MM.1S (cell line): ENCODE results near the gene COL27A1.

ENCODE experiments used
- DNase-seq: peaks from one replicate; pipeline ENCODE4 v3.0.0-alpha.2; 2015
- H2AFZ ChIP-seq: fragments of 300-600 bp; sonication (generic); 2 replicates; pipeline ENCODE4 v1.6.0; 2016; ENCODE audit warnings: antibody characterized with exemption, low read length
- H3F3A ChIP-seq: fragments of 300-600 bp; sonication (generic); 2 replicates; pipeline ENCODE4 v1.6.1; 2016; ENCODE audit warnings: mild to moderate bottlenecking, antibody characterized with exemption, low read length, moderate library complexity, mixed read lengths; ENCODE audit not compliant: insufficient read depth
- H3K27ac ChIP-seq: fragments of 300-600 bp; sonication (generic); 2 replicates; pipeline ENCODE4 v1.5.1; 2016; ENCODE audit warnings: mild to moderate bottlenecking, low read length
- H3K27me3 ChIP-seq: fragments of 300-600 bp; sonication (generic); replicated peaks from 2 replicates; pipeline ENCODE4 v1.6.0; 2016; ENCODE audit warnings: low read length; ENCODE audit not compliant: insufficient read depth
- H3K36me3 ChIP-seq: fragments of 300-600 bp; sonication (generic); replicated peaks from 2 replicates; pipeline ENCODE4 v1.6.1; 2016; ENCODE audit warnings: mild to moderate bottlenecking, low read length, mixed read lengths; ENCODE audit not compliant: insufficient read depth
- H3K4me1 ChIP-seq: fragments of 300-600 bp; sonication (generic); 2 replicates; pipeline ENCODE4 v1.6.1; 2016; ENCODE audit warnings: low read length, mixed read lengths
- H3K4me2 ChIP-seq: fragments of 300-600 bp; sonication (generic); 2 replicates; pipeline ENCODE4 v1.6.0; 2016; ENCODE audit warnings: low read depth, low read length
- H3K4me3 ChIP-seq: fragments of 300-600 bp; sonication (generic); 2 replicates; pipeline ENCODE4 v1.5.1; 2016; ENCODE audit warnings: low read length, mixed read lengths
- H3K79me2 ChIP-seq: fragments of 300-600 bp; sonication (generic); 2 replicates; pipeline ENCODE4 v1.6.1; 2016; ENCODE audit warnings: mixed run types, low read length, mixed read lengths
- H3K9ac ChIP-seq: fragments of 300-600 bp; sonication (generic); 2 replicates; pipeline ENCODE4 v1.6.1; 2016; ENCODE audit warnings: low read length, mixed read lengths
- H3K9me2 ChIP-seq: fragments of 300-600 bp; sonication (generic); replicated peaks from 2 replicates; pipeline ENCODE4 v1.6.1; 2016; ENCODE audit warnings: mild to moderate bottlenecking, low read length, mixed read lengths; ENCODE audit not compliant: insufficient read depth
- H3K9me3 ChIP-seq: fragments of 300-600 bp; sonication (generic); replicated peaks from 2 replicates; pipeline ENCODE4 v1.6.1; 2016; ENCODE audit warnings: mild to moderate bottlenecking, low read length, mixed read lengths; ENCODE audit not compliant: insufficient read depth
- H4K20me1 ChIP-seq: fragments of 300-600 bp; sonication (generic); 2 replicates; pipeline ENCODE4 v1.6.1; 2016; ENCODE audit warnings: mild to moderate bottlenecking, low read length, moderate library complexity, mixed read lengths; ENCODE audit not compliant: insufficient read depth
- EZH2 ChIP-seq: fragments of 300-600 bp; sonication (generic); optimal IDR thresholded peaks from 2 replicates; pipeline ENCODE3; 2017; ENCODE audit warnings: low read depth, mild to moderate bottlenecking, antibody characterized with exemption, low read length, mixed read lengths
- EZH2phosphoT487 ChIP-seq: fragments of 300-600 bp; sonication (generic); IDR thresholded peaks from 2 replicates; pipeline ENCODE4 v1.6.1; 2018; ENCODE audit warnings: antibody characterized with exemption, low read length
- TF ChIP-seq, protein P1 (sequence below): fragments of 300-600 bp; sonication (generic); IDR thresholded peaks from 2 replicates; pipeline ENCODE4 v1.5.1; 2016; ENCODE audit warnings: antibody characterized with exemption, low read length, mixed read lengths

COL27A1 gene

GRCh38 chr9:114248299-114248707, 93.0 kb downstream of the COL27A1 start:
- no peaks in the 10 kb centered on the region for H3K4me1 ChIP-seq
- H4K20me1 ChIP-seq, result no peaks in the 10 kb centered on the region
- no peak overlapping the region for H3K4me3 ChIP-seq
- no peak overlapping the region for H2AFZ ChIP-seq
- H3F3A ChIP-seq, result no peaks in the 10 kb centered on the region
- H3K27me3 ChIP-seq, result 0 out of 2 replicates have a peak, but pooled peaks cover 7% of the 10 kb centered on the region
- TF ChIP-seq EZH2 (no peak), EZH2phosphoT487 (no peak)
- TF ChIP-seq, protein P1, sequence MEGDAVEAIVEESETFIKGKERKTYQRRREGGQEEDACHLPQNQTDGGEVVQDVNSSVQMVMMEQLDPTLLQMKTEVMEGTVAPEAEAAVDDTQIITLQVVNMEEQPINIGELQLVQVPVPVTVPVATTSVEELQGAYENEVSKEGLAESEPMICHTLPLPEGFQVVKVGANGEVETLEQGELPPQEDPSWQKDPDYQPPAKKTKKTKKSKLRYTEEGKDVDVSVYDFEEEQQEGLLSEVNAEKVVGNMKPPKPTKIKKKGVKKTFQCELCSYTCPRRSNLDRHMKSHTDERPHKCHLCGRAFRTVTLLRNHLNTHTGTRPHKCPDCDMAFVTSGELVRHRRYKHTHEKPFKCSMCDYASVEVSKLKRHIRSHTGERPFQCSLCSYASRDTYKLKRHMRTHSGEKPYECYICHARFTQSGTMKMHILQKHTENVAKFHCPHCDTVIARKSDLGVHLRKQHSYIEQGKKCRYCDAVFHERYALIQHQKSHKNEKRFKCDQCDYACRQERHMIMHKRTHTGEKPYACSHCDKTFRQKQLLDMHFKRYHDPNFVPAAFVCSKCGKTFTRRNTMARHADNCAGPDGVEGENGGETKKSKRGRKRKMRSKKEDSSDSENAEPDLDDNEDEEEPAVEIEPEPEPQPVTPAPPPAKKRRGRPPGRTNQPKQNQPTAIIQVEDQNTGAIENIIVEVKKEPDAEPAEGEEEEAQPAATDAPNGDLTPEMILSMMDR, result no peak
- no peaks in the 10 kb centered on the region for H3K79me2 ChIP-seq
- H3K9ac ChIP-seq, result no peak overlapping the region
- H3K9me2 ChIP-seq, result no peaks in the 10 kb centered on the region
- no peak overlapping the region for H3K27ac ChIP-seq
- H3K9me3 ChIP-seq, result no peaks in the 10 kb centered on the region
- H3K36me3 ChIP-seq, result no peaks in the 10 kb centered on the region
- DNase-seq, result no peak
- no peak overlapping the region for H3K4me2 ChIP-seq

- H3K27me3 ChIP-seq, result 0 out of 2 replicates have a peak, but pooled peaks cover 7% of the 10 kb centered on the region
- no peak overlapping the region for H2AFZ ChIP-seq
- no peak overlapping the region for H3K27ac ChIP-seq
- no peaks in the 10 kb centered on the region for H3K9me3 ChIP-seq
- no peak overlapping the region for H3K4me3 ChIP-seq
- no peaks in the 10 kb centered on the region for H3K9me2 ChIP-seq
- TF ChIP-seq EZH2 (no peak), EZH2phosphoT487 (no peak)
- TF ChIP-seq, protein P1, result no peak
- H3F3A ChIP-seq, result no peaks in the 10 kb centered on the region
- no peak overlapping the region for H3K9ac ChIP-seq
- no peaks in the 10 kb centered on the region for H3K36me3 ChIP-seq
- no peaks in the 10 kb centered on the region for H4K20me1 ChIP-seq
- no peaks in the 10 kb centered on the region for H3K79me2 ChIP-seq
- no peak overlapping the region for H3K4me2 ChIP-seq
- DNase-seq, result no peak
- H3K4me1 ChIP-seq, result no peaks in the 10 kb centered on the region
Observed at GRCh38 chr9:114249424-114250234, 94.3 kb downstream of the COL27A1 start.

GRCh38 chr9:114250235-114250568, 94.9 kb downstream of the COL27A1 start:
- Histone ChIP-seq H3K36me3 (no peaks in the 10 kb centered on the region), H4K20me1 (no peaks in the 10 kb centered on the region), H3F3A (no peaks in the 10 kb centered on the region), H3K27me3 (0 out of 2 replicates have a peak, but pooled peaks cover 7% of the 10 kb centered on the region), H3K4me1 (no peaks in the 10 kb centered on the region), H3K27ac (no peak overlapping the region), H3K9me3 (no peaks in the 10 kb centered on the region), H3K9ac (no peak overlapping the region), H3K9me2 (no peaks in the 10 kb centered on the region), H3K4me2 (no peak overlapping the region), H3K4me3 (no peak overlapping the region), H2AFZ (no peak overlapping the region), H3K79me2 (no peaks in the 10 kb centered on the region)
- TF ChIP-seq, protein P1, result no peak
- TF ChIP-seq EZH2phosphoT487, result no peak
- TF ChIP-seq EZH2, result no peak
- DNase-seq, result no peak
